DND-41 (cell line): Measurements from ENCODE around the gene SH2D3C.

Experiments
- EZH2 ChIP-seq: IDR thresholded peaks from 3 replicates; pipeline ENCODE4 v1.6.1; 2012; ENCODE audit warnings: borderline replicate concordance, low read depth, mild to moderate bottlenecking, moderate library complexity, low read length, inconsistent platforms; ENCODE audit not compliant: severe bottlenecking
- TF ChIP-seq, protein P1 (sequence below): IDR thresholded peaks from 2 replicates; pipeline ENCODE4 v1.5.1; 2012; ENCODE audit warnings: borderline replicate concordance, low read length, moderate library complexity, mild to moderate bottlenecking; ENCODE audit not compliant: poor library complexity, severe bottlenecking; ENCODE audit errors: extremely low read depth

DNA sequence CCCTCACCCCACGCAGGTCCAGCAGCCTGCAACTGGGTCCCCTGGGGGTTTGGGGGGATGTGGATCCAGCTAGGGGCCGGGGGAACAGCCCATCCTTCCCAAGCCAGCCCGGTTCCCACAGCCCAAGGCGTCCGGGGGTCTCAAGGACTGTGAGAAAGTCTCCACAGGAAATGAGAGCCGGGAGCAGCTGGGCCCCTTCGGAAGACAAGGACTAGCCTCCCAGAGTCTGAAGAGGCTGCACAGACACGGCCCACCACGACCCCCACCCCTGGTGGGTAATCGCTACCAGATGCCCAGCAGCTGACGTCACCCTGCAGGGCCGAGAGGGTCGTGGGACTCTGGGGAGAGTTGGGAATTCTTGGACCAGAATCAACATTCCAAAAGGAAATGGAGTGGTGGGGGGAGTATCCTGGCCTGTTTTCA lies 10.5 kb downstream of the SH2D3C start:
- TF ChIP-seq, protein P1, sequence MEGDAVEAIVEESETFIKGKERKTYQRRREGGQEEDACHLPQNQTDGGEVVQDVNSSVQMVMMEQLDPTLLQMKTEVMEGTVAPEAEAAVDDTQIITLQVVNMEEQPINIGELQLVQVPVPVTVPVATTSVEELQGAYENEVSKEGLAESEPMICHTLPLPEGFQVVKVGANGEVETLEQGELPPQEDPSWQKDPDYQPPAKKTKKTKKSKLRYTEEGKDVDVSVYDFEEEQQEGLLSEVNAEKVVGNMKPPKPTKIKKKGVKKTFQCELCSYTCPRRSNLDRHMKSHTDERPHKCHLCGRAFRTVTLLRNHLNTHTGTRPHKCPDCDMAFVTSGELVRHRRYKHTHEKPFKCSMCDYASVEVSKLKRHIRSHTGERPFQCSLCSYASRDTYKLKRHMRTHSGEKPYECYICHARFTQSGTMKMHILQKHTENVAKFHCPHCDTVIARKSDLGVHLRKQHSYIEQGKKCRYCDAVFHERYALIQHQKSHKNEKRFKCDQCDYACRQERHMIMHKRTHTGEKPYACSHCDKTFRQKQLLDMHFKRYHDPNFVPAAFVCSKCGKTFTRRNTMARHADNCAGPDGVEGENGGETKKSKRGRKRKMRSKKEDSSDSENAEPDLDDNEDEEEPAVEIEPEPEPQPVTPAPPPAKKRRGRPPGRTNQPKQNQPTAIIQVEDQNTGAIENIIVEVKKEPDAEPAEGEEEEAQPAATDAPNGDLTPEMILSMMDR = no peak
- TF ChIP-seq EZH2 = no peak
